CD4-positive, alpha-beta T cell treated with Interleukin-4 for 4 hours (primary cell): ENCODE results near the gene LZTS2.

Experiments
- DNase-seq: peaks from one replicate; pipeline ENCODE4 v3.0.0-alpha.2; 2020

Gene LZTS2

GRCh38 chr10:100998991-100999741 lies 442 bp upstream of the LZTS2 start:
- peak; percentile 56 for DNase-seq

GRCh38 chr10:101000127-101000914 lies 713 bp downstream of the LZTS2 start:
- no peak for DNase-seq

- DNase-seq = no peak
These were observed 1.5 kb downstream of the LZTS2 start for GRCh38 chr10:101000915-101001658.

GRCh38 chr10:101001659-101002035 lies 2.0 kb downstream of the LZTS2 start:
- DNase-seq = no peak

GRCh38 chr10:101002456-101002855 lies 2.8 kb downstream of the LZTS2 start:
- DNase-seq = no peak

GRCh38 chr10:101003639-101004206 lies 4.1 kb downstream of the LZTS2 start:
- DNase-seq = no peak

- no peak for DNase-seq
These were observed 5.8 kb downstream of the LZTS2 start for GRCh38 chr10:101005361-101005760.

- DNase-seq = no peak
These were observed 6.4 kb downstream of the LZTS2 start for GRCh38 chr10:101005869-101006567.

- DNase-seq = no peak
These were observed 7.0 kb downstream of the LZTS2 start for GRCh38 chr10:101006593-101007098.

GRCh38 chr10:101007099-101007711 lies 7.6 kb downstream of the LZTS2 start:
- DNase-seq = no peak

- DNase-seq = no peak
These were observed 8.6 kb downstream of the LZTS2 start for GRCh38 chr10:101007915-101008822.

- DNase-seq = no peak
These were observed 9.3 kb downstream of the LZTS2 start for GRCh38 chr10:101008823-101009423.

GRCh38 chr10:101010329-101010728 lies 10.7 kb downstream of the LZTS2 start:
- DNase-seq = no peak

GRCh38 chr10:101011517-101012423 lies 12.2 kb downstream of the LZTS2 start:
- no peak for DNase-seq

- DNase-seq = peak; percentile 81
These were observed 13.1 kb downstream of the LZTS2 start for GRCh38 chr10:101012525-101013364.

GRCh38 chr10:101013365-101013825 lies 13.8 kb downstream of the LZTS2 start:
- no peak for DNase-seq

- DNase-seq = peak; percentile 68
These were observed 14.7 kb downstream of the LZTS2 start for GRCh38 chr10:101014230-101014884.
